HG03354 (cell line): ENCODE measurements around the gene RGS12.

Experiments
- ATAC-seq: cut with Tn5 transposase; IDR thresholded peaks from one replicate; pipeline ENCODE4 v1.9.1; 2021; ENCODE audit warnings: mild to moderate bottlenecking; ENCODE audit not compliant: unreplicated experiment, poor library complexity, severe bottlenecking

The RGS12 gene

GRCh38 chr4:3322059-3322550 is 29.3 kb downstream of the RGS12 start:
- ATAC-seq = no peak

- no peak for ATAC-seq
Observed at GRCh38 chr4:3323071-3323481, 30.3 kb downstream of the RGS12 start.

DNA sequence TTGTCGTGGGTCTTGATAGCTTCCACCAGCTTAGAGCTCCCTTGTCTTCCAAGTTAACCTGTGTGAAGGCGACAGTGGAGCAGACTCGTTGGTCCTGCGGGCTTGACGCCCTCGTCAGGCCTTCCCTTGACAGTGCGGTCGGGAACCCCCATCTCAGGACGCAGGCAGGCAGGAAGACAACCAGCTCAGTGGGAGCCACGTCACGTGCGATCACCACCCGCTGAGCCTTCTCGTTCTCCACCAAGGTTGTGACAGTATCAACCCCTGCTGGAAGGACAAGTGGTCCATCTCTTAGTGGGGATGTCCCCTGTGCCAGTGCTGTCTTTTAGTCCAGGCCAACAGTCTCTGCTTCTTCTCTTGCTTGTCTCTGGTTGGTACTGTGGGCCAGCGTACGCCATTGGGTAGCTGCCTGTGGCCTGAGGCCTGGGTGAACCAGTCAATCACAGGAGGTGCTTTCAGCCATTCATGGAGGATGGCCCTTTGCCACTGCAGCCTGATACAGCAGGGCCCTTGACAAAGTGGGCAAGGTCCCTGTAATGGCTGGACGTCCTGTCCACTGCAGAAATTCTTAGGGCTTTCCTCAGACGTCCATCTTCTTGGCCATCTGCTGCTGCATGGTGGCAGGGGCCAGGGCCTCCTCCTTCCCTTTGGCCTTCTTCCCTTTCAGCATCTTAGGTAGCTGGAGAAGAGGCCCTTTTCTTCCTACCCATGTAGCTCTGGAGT is 31.4 kb downstream of the RGS12 start:
- ATAC-seq = no peak

DNA sequence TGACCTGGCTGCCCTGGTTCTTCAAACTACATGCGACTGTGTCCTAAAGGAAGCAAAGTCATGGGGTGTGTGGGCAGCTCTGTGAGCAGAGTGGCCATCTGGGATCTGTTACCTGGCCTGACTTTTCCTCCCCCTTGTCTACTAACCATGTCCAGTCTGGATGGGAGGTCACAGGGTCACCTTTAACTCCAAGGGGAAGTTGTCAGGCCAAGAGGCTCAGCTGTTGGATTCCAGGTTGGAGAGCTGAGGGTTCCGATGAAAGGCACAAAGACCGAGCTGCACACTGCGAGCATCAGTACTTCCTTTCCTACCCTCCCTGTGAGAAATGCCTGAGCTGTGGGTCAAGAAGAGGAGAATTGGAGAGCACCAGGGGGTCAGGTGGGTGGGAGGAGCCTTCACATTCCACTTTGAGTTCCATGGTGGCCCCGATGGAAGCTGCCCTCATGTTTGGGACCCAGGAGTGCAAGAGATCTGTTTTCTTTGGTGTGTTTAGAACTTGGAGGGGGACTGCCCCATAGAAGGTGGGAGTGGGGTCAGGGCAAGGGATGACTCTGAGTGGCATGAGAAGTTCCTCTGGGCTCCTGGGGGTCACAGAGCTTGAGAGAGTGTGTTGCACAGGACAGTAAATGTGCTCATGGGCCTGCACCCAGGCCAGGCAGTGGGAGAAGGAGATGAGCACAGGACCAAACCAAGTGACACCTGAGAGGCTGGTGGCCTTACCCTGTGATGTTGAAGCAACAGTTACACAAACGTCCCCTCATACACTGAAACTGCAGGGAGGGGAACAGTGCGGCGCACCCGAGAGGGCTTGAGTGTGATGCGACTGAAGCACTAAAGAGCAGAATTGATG is 36.2 kb downstream of the RGS12 start:
- no peak for ATAC-seq

DNA sequence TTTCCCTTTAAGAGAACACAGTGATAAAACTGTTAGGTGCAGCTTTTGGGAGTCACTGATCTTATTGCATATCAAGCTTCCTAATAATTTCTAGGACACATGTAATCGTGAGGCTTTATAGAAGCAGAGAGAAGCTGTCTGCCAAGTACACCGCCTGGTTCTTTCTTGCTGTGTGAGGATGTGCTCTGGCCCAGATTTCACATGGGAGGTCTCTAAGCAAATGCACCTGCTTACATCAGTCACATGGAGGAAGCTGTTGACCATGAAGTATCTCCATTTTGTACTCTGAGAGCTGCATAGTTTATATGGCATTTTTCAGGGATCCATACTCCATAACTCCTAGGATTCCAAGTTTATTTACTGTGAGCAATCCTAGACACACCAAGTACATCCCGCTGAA is 37.1 kb downstream of the RGS12 start:
- ATAC-seq = no peak

DNA sequence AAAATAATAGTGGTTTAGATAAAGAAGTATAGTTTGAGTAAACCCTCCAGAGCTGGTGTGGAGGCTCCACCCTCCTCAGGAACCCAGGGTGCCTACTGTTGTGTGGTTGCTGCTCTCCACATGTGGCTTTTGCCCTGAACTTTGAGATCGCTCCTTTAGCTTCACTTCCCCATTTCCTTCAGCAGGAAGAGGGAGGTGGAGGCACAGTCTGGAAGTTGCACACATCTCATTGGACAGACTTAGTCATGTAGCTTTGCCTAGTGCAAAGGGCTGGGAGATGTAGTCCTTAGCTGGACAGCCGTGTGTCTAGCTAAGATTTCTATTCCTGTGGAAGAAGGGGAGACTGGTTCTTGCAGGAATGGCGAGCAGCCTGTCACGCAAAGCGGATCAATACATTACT is 37.9 kb downstream of the RGS12 start:
- no peak for ATAC-seq

- no peak for ATAC-seq
Observed at GRCh38 chr4:3331511-3332394, 38.9 kb downstream of the RGS12 start.

GRCh38 chr4:3332498-3332897 is 39.7 kb downstream of the RGS12 start:
- no peak for ATAC-seq

DNA sequence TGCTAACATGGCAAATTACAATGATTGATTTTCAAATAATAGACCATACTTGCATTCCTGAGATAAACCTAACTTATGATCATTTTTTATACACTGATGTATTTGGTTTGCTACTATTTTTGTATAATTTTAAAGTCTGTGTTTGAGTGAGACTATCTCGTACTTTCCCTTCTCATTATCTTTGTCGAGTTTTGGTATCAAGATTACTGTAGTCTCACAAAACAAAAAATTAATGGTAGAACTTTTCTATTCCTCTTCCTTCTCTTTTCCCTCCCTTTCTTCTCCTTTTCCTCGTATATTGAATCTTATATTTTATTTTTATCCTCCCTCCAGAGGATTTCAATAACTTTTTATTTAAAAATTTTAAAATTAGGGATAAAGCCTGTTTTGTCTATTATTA is 41.5 kb downstream of the RGS12 start:
- no peak for ATAC-seq

- ATAC-seq = no peak
Observed at GRCh38 chr4:3335385-3335784, 42.6 kb downstream of the RGS12 start.

GRCh38 chr4:3335982-3336381 is 43.2 kb downstream of the RGS12 start:
- no peak for ATAC-seq

GRCh38 chr4:3336382-3337356 is 43.8 kb downstream of the RGS12 start:
- ATAC-seq = no peak

DNA sequence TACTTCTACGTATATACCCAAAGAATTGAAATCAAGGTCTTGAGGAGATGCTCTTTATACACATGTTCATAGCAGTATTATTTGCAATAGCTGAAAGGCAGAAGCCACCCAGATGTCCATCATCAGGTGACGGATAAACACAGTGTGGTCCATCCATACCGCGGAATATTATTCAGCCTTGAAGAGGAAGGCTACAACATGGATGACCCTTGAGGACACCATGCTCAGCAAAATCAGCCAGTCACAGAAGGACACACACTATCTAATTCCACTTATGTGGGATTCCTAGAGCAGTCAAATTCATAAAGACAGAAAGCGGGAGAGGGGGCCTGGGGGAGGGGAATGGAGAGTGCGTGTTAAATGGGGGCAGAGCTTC is 44.5 kb downstream of the RGS12 start:
- ATAC-seq = no peak

DNA sequence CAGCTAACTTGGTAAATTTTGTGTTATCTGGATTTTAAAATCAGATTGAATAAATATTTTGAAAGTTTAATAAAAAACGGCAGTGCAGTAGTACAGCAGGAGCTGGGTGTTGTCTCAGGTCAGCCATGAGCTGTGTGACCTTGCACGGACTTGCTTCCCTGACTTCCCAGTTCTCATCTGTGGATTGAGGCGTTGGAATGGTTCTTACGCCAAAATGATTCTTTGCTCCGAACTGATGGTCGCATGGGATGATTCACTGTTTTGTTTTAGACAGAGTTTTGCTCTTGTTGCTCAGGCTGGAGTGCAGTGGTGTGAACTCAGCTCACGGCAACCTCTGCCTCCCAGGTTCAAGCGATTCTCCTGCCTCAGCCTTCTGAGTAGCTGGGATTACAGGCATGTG is 45.0 kb downstream of the RGS12 start:
- no peak for ATAC-seq

GRCh38 chr4:3338321-3338838 is 45.6 kb downstream of the RGS12 start:
- ATAC-seq = no peak

- ATAC-seq = no peak
Observed at GRCh38 chr4:3338976-3339531, 46.2 kb downstream of the RGS12 start.

- ATAC-seq = no peak
Observed at GRCh38 chr4:3339577-3339976, 46.8 kb downstream of the RGS12 start.

GRCh38 chr4:3340038-3340699 is 47.3 kb downstream of the RGS12 start:
- ATAC-seq = no peak
